OCI-LY7 (cell line): Measurements from ENCODE around the gene AFF3. TPM values are rescaled to one million over a fixed set of nuclear protein-coding genes. Genes with fewer than 3 reads are reported as not detected.

Experiments used
- BruUV-seq: library from RNA; stranded (reverse); fragments of 400-500 nt; replicated peaks from 2 replicates; lab custom pipeline; 2021; lab: Mats Ljungman, UMichigan
- CTCF ChIA-PET: fragments of 300-600 bp; sonication (Branson Sonifier 250); formaldehyde crosslinking; loops from one replicate; lab custom pipeline; 2022; ENCODE audit warnings: antibody characterized with exemption; ENCODE audit not compliant: unreplicated experiment; lab: Charles Lee
- POLR2A ChIA-PET: fragments of 300-600 bp; sonication (Branson Sonifier 250); formaldehyde crosslinking; loops from one replicate; lab custom pipeline; 2022; ENCODE audit warnings: antibody characterized with exemption; lab: Charles Lee
- DNase-seq: peaks from one replicate; pipeline ENCODE4 v3.0.0-alpha.2; 2015; ENCODE audit warnings: low spot score
- H2AFZ ChIP-seq: fragments of 200-600 bp; sonication (generic), shearing (Covaris generic); 2 replicates; pipeline ENCODE4 v1.6.1; 2014; ENCODE audit warnings: mild to moderate bottlenecking, antibody characterized with exemption, low read length, moderate library complexity
- H3K27ac ChIP-seq: fragments of 200-600 bp; sonication (generic); 2 replicates; pipeline ENCODE4 v1.5.1; 2014; ENCODE audit warnings: mixed run types, low read depth, mild to moderate bottlenecking, moderate library complexity, low read length, inconsistent platforms; ENCODE audit not compliant: poor library complexity, severe bottlenecking
- H3K36me3 ChIP-seq: fragments of 200-600 bp; sonication (generic); 2 replicates; pipeline ENCODE4 v1.6.1; 2014; ENCODE audit warnings: mild to moderate bottlenecking, antibody characterized with exemption, low read length, moderate library complexity, mixed read lengths; ENCODE audit not compliant: insufficient read depth
- H3K4me1 ChIP-seq: fragments of 200-600 bp; sonication (generic); 2 replicates; pipeline ENCODE4 v1.5.1; 2014; ENCODE audit warnings: mild to moderate bottlenecking, low read length; ENCODE audit not compliant: insufficient read depth, poor library complexity, severe bottlenecking
- H3K4me2 ChIP-seq: fragments of 200-600 bp; sonication (generic); 2 replicates; pipeline ENCODE4 v1.6.1; 2014; ENCODE audit warnings: mild to moderate bottlenecking, low read length
- H3K4me3 ChIP-seq: fragments of 200-600 bp; sonication (generic); 2 replicates; pipeline ENCODE4 v1.5.1; 2014; ENCODE audit warnings: mild to moderate bottlenecking, low read depth, low read length; ENCODE audit not compliant: poor library complexity, severe bottlenecking
- H3K79me2 ChIP-seq: fragments of 200-600 bp; sonication (generic); 2 replicates; pipeline ENCODE4 v1.6.1; 2016; ENCODE audit warnings: low read depth, mild to moderate bottlenecking, low read length, moderate library complexity, mixed read lengths; ENCODE audit not compliant: insufficient read depth
- H3K9me2 ChIP-seq: fragments of 200-600 bp; sonication (generic); 2 replicates; pipeline ENCODE4 v1.6.1; 2016; ENCODE audit warnings: mild to moderate bottlenecking, low read length, mixed read lengths; ENCODE audit not compliant: insufficient read depth
- H3K9me3 ChIP-seq: fragments of 200-600 bp; sonication (generic); 2 replicates; pipeline ENCODE4 v1.6.1; 2014; ENCODE audit warnings: mild to moderate bottlenecking, mixed run types, low read length, mixed read lengths
- H4K20me1 ChIP-seq: fragments of 200-600 bp; sonication (generic); 2 replicates; pipeline ENCODE4 v1.6.1; 2014; ENCODE audit warnings: mild to moderate bottlenecking, antibody characterized with exemption, low read length, moderate library complexity, mixed read lengths; ENCODE audit not compliant: insufficient read depth
- CTCF ChIP-seq: fragments of 200-600 bp; sonication (generic); conservative IDR thresholded peaks from 2 replicates; pipeline ENCODE4 v1.5.1; 2014; ENCODE audit warnings: mild to moderate bottlenecking, antibody characterized with exemption, low read length, moderate library complexity, mixed read lengths
- EZH2phosphoT487 ChIP-seq: fragments of 200-600 bp; sonication (generic); IDR thresholded peaks from 2 replicates; pipeline ENCODE4 v1.6.1; 2018; ENCODE audit warnings: low read depth, borderline replicate concordance, mild to moderate bottlenecking, mixed run types, antibody characterized with exemption, low read length, moderate library complexity, mixed read lengths
- intact Hi-C: fragments of 100-400 bp; cut with micrococcal nuclease; formaldehyde crosslinking; loops from one replicate; pipeline ENCODE4 v1.10.0; 2022; ENCODE audit not compliant: unreplicated experiment
- total RNA-seq, 2 experiments: library from RNA; depleted of rRNA in 1 of 2; stranded (reverse); fragments of >200 nt in 1 of 2; shearing (Covaris generic) in 1 of 2; gene quantifications; 2 replicates each; pipeline ENCODE4 v1.2.3, GENCODE V29; 2014 to 2022

The AFF3 gene
- total RNA-seq, 2 experiments from 2014 or later = 131 to 133 TPM

GRCh38 chr2:100070078-100070477 is 72.3 kb downstream of the AFF3 start:
- Histone ChIP-seq H3K79me2 (peaks cover 6% of the 10 kb centered on the region; the same call in 1 of the 2 replicates), H3K36me3 (peaks cover 83% of the 10 kb centered on the region), H3K9me3 (no peaks in the 10 kb centered on the region), H3K4me3 (no peak overlapping the region), H3K9me2 (no peaks in the 10 kb centered on the region), H3K4me2 (no peak overlapping the region), H4K20me1 (no peaks in the 10 kb centered on the region), H3K4me1 (no peaks in the 10 kb centered on the region), H3K27ac (no peak overlapping the region), H2AFZ (no peak overlapping the region)
- BruUV-seq = no TSS peak
- TF ChIP-seq EZH2phosphoT487 (no peak), CTCF (no peak)
- ChIA-PET CTCF (no interaction called here), POLR2A (interaction anchor here (0.5 kb wide), 1 partner anchor 18 kb away, joined by 3 read pairs; no protein-coding TSS in a partner anchor)
- intact Hi-C loops = no loop called here
- no peak for DNase-seq

GRCh38 chr2:100068395-100068794 is 74.0 kb downstream of the AFF3 start:
- no peak for DNase-seq
- peaks cover 83% of the 10 kb centered on the region for H3K36me3 ChIP-seq
- no peak overlapping the region for H3K4me2 ChIP-seq
- H3K9me2 ChIP-seq = no peaks in the 10 kb centered on the region
- ChIA-PET CTCF (no interaction called here), POLR2A (interaction anchor here (0.6 kb wide), 1 partner anchor 323 kb away, joined by 3 read pairs; no protein-coding TSS in a partner anchor)
- no TSS peak for BruUV-seq
- no peaks in the 10 kb centered on the region for H4K20me1 ChIP-seq
- peaks cover 10% of the 10 kb centered on the region; the same call in 1 of the 2 replicates for H3K79me2 ChIP-seq
- no peak overlapping the region for H3K27ac ChIP-seq
- H3K4me1 ChIP-seq = no peaks in the 10 kb centered on the region
- H2AFZ ChIP-seq = no peak overlapping the region
- 0 out of 2 replicates have a peak, but pooled peaks cover 4% of the 10 kb centered on the region for H3K9me3 ChIP-seq
- intact Hi-C loops = no loop called here
- TF ChIP-seq CTCF (no peak), EZH2phosphoT487 (no peak)
- H3K4me3 ChIP-seq = no peak overlapping the region

DNA sequence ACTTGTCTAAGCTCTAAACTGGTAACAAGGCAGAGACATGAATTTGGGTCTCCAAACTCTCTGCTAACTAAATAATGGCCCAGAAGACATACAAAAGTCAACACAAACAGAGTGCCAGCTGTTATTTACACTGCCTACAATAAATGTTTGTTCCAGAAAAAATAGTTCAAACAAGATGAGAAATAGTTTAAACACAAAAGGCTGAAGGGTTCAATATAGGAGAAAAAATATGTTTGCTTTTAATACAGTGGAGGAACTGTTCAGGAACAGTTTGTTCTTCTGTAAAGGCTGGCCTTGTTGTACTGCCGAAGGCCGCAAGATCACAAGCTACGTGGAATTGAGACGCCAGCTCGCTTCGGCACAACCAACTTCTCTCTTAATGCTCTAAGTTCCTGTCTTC is 74.6 kb downstream of the AFF3 start:
- Histone ChIP-seq H3K9me3 (0 out of 2 replicates have a peak, but pooled peaks cover 4% of the 10 kb centered on the region), H3K36me3 (peaks cover 83% of the 10 kb centered on the region), H3K4me3 (no peak overlapping the region), H3K9me2 (no peaks in the 10 kb centered on the region), H3K27ac (no peak overlapping the region), H3K4me1 (no peaks in the 10 kb centered on the region), H3K4me2 (no peak overlapping the region), H3K79me2 (peaks cover 10% of the 10 kb centered on the region; the same call in 1 of the 2 replicates), H2AFZ (no peak overlapping the region), H4K20me1 (no peaks in the 10 kb centered on the region)
- intact Hi-C loops = no loop called here
- no peak for DNase-seq
- ChIA-PET CTCF (no interaction called here), POLR2A (no interaction called here)
- TF ChIP-seq EZH2phosphoT487 = no peak
- TF ChIP-seq CTCF = no peak
- BruUV-seq = no TSS peak
